ENCODE measurements around the gene PPP3CA. TPM values are rescaled to one million over a fixed set of nuclear protein-coding genes. Genes with fewer than 3 reads are reported as not detected.
"Not testable (repeated sequence)": the region's sequence is repeated elsewhere in the genome, so short reads cannot be mapped to it uniquely, and the experiment has no call there.

Gene PPP3CA
- total RNA-seq, 2 experiments from 2014 or later = 25.9 to 32.4 TPM

DNA sequence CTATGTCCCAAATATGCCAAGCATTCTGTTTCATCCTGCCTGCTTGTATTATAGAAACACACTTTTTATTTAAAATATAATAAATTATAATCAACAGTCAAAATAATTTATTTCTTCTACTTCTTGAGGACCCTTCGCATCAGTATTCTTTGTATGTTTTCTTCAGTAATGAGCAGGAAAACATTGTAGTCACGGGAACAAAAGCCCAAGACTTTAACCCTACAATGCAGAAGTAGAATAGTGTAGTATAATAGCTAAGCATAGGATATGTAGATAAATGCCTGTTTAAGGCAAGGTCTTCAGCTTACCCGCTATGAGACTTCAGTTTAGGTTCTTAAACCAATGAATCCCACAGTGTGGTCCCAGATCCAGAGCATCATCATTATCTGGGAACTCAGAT is 156.6 kb downstream of the PPP3CA start:
- ChIA-PET CTCF (no interaction called here), POLR2A (no interaction called here)

DNA sequence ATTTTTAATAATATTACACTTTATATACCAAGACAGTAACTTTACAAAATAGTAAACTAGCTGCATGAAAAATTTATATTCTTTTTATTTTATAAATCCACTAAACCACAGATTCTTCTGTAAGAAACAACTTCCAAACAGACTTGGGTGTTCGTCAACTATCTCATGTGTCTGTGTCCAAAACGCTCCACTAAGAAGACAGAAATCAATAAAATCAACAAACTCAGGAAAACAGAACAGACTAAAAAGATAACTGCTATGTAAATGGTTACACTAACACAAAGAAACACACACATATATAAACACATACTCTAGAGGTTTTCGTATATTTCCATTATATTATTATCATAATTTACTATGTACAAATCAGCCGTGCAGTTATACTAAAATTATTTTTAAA is 158.4 kb downstream of the PPP3CA start:
- POLR2A ChIA-PET = no interaction called here
- CTCF ChIA-PET = no interaction called here

DNA sequence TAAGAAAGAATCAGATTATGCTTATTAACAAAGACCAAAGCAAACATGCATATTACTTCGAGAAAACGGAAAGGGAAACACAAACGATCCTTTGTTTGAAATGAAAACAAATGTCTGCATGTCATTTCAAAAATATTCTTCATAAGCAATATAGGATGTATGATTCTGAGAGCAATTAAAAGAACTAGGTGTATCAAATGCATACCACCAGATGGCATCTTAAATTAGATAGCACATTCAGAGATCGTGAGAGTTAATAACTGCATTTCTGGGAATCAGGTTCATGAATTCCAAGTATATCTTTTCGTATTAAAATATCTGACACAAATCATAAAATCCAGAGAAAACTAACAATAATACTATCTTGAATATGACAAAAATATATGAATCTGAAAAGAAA is 159.5 kb downstream of the PPP3CA start:
- ChIA-PET CTCF (no interaction called here), POLR2A (no interaction called here)

DNA sequence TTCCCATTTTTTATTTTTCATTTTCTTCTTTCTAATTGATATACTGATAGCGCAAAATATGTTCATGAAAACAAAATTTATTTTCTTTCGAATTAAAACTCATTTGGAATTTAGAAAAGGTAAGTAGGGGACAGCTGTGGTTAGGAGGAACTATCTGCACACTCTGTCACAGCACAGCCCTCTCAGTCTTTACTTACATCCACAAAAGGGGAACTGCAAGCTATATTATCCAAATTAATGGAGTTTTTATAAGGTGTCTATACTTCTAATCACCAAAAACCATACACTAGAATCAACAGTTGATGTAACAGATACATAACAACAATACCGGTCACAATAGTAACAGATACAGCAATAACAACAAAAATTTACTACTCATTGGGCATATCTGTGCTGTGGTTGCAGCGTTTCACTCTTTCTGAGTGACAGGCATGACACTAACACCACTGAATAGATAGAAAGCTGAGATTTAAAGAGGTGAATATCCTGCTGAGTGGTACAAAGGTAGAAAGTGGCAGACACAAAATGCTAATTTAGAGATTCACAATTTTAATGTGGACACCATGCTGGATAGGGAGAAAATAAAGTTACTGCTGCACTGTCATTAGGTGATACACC is 160.7 kb downstream of the PPP3CA start:
- ChIA-PET CTCF (no interaction called here), POLR2A (no interaction called here)

DNA sequence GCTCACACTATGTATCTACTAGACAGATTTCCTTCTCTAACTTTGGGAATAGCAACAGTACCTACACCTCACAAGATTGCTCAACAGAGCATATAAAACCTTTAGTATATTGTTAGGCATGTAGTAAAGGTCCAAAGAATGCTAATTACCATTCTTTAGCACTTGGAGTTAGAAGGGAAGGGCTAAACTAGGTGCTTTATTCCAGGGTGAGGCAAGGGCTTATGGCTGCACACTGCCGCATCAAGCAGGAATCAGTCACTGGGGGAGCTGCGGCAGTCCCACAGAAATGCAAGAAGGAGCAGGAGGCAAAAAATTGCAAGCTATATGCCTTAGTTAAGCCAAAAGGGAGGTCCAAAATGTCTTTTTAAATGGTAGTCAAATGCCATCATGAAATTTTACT is 162.7 kb downstream of the PPP3CA start:
- ChIA-PET POLR2A (no interaction called here), CTCF (no interaction called here)

DNA sequence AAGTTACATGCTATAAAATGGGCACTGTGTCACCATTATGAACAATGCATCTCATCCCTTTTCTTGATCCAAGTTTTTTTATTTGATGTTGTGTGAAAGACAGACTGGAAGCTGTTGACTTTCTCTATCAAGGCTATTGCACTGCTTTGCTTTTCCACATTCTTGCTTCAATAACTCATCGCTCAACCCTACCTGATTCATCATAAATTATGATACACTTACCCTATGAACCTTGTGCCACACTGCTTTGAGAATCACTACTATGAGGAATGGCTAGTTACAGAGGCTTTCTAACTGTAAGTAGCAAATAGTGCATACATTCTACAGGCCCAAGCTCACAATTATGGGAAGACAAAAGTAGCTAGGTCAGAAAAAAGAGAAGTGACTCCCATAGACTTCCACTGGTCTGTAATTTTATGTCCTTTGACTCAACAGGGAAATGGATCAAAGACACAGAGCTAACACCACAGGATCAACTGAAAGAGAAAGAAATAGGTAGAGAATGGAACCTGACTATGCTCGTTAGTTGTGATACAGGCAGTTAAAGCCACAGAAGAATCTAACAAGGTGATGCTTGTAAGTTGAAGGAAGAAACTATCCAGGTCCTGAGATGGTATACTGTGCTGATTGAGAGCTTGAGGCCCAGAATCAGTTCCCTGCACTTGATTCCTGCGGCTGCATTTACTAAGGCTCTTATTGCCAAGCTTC is 163.5 kb downstream of the PPP3CA start:
- POLR2A ChIA-PET = no interaction called here
- CTCF ChIA-PET = interaction anchor here (1.5 kb wide), 1 partner anchor 17 kb away, joined by 3 read pairs; no protein-coding TSS in a partner anchor

DNA sequence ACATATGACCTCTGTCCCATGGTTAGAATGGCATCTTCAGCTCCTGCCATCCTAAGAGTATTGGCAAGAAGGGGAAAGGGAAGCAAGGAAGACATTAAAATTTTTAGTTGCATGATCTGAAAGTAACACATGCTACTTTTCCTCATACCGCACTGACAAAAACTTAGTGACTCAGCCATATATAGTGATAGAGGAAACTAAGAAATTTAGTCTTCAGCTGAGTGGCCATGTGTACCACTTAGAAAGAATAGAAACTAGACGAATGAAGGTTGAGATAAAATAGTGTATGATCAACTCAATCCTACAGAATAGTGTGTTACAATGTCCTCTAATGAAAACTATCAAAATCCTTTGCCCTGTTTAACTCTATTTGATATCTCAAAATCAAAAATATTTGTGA is 164.1 kb downstream of the PPP3CA start:
- CTCF ChIA-PET = interaction anchor here (1.5 kb wide), 1 partner anchor 16 kb away, joined by 3 read pairs; no protein-coding TSS in a partner anchor

DNA sequence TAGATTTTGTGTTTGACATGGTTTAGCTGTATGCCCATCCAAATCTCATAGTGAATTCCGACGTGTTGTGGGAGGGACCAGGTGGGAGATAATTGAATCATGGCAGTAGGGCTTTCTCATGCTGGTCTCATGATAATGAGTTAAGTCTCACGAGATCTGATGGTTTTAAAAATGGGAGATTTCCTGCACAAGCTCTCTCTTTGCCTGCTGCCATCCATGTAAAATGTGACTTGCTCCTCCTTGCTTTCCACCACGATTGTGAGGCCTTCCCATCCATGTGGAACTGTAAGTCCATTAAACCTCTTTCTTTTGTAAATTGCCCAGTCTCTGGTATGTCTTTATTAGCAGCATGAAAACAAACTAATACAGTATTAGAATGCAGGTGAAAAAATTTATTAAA is 164.6 kb downstream of the PPP3CA start:
- CTCF ChIA-PET = interaction anchor here (1.5 kb wide), 1 partner anchor 15 kb away, joined by 3 read pairs; no protein-coding TSS in a partner anchor
- POLR2A ChIA-PET = not testable (repeated sequence)

More for the DNA sequence above, 164.1 kb downstream of the PPP3CA start:
- POLR2A ChIA-PET = no interaction called here

DNA sequence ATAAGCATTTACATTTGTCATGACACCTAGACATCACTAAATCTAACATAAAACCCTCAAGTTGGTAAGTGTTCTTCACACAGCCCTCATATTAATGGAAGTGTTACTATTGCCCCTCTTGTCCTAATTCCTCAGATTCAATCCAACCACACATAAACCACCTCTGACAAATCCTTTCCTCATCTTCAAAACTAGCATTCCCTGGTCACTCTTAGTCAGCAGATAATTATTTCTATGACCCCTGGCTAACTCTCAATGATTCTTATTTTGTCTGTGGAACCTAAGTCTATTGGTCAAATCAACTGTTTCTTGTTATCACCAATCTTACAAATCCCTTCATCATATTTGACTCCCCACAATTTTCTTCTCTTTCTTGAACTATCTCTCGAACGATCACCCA is 168.6 kb downstream of the PPP3CA start:
- POLR2A ChIA-PET = no interaction called here
- CTCF ChIA-PET = no interaction called here

DNA sequence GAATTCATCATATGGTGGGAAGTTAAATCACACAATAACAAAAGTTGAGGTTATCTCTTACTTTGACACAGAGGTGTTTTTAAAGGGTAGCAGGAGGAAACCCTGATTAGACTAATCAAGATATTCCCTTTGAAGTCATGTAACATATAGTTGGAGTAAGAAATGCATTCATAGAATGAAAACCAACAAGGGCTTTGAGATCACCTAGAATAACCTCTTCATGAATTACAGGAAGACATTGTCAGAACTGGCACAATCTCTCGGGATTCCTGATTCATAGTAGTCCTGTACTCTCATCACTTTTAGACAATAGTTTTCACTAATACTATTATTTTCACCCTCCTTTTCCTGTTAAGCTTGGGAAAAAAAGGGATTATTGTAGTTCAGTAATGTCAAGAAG is 170.2 kb downstream of the PPP3CA start:
- POLR2A ChIA-PET = no interaction called here
- CTCF ChIA-PET = no interaction called here

DNA sequence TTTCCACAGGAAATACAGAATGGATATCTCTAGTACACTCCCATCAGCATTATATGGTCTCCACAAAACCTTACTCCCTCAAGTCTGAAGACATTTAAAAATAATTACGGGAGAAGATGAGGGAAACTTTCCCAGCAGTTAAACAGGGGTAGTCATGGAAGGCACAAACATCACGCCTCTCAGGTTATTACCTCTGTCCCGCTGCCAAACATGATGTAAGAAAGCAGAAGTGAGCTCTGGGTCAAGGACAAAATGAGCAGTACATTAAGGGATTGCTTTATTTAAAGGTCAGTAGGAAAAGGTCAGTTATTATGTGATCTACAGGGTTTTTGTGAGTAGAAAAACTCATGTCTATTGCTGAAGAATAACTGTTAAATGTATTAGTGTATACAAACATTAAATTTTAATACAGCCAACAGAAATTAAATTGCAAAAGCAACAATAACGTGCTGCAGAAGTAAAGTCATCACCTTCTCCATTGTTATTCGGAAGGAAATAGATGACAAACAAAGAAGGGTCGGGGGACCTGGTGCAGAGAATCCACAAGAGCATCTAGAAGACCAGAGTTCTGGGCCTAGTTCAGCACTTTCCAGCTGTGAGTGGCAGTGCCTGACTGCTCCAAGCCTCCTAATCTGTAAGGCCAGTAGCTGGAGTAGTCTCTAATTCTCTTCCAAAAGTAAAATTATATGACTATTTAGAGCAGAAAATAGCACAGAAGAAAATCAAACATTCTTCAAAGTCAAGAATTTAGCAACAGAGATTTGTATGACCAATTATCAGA is 171.2 kb downstream of the PPP3CA start:
- CTCF ChIA-PET = no interaction called here
- POLR2A ChIA-PET = no interaction called here

DNA sequence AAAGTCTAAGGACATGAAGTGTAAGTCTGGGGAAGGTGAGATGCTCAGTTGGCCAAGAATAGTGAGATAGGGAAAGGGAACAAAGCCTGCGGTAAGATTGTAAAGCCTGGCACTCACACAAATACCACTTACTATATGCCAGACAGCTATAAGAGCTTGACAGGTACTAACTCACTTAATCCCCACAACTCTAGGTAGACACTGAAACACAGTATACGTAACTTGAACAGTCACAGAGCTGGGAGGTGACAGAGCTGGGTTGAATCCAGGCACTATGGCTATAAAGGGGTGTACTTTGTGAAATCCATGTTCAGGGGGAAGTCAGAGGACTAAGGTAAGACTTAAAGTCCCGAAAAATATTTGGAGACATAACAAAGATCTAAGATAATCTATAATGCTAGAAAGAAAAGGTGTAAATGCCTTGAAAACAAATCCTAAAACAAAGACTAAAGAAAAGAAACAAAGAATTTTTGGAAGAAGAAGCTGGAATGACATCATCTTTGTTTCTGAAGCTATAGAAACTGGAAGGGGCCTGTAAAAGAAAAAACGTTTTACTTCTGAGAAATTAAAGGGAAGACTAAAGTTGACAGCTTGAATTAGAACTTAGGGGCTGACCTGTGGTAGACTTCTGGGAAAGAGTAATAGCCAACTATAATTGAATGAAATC is 172.5 kb downstream of the PPP3CA start:
- ChIA-PET POLR2A (no interaction called here), CTCF (no interaction called here)

DNA sequence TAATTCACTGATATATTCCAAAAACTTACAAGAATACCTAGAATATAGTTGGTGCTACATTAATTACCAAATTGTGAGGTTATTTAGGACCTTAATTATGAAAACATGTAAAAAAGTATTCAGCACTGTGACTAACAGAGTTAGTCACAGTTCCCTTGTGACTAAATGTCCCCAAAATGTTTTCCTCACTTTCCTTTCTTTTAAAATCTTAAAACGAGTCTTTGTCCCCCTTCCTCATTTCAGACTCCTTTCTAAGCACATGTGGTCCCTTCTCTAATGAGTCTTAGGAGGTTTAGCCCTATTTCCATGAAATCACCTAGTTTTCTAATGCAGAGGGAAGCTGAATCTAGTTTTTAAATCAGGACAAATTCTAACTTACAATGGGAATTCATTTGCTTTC is 175.0 kb downstream of the PPP3CA start:
- ChIA-PET POLR2A (no interaction called here), CTCF (no interaction called here)

DNA sequence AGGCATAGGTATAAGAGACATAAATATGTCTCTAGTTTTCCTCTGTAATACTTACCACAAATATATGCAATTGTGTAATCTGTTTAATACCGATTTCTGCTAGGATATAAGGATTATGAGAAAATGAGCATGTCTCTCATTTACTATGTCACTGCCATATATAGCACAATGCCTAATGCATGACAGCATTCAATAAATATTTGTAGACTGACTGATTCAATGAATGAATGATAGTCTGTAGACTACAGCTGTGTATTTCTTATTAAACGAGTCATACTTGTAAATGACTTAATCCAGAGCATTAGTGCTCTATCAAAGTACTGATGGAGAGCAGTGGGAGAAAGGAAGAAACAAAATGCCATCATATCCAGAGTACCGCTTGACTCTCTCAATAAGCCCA is 175.6 kb downstream of the PPP3CA start:
- POLR2A ChIA-PET = no interaction called here
- CTCF ChIA-PET = interaction anchor here (0.6 kb wide), 1 partner anchor 14 kb away, joined by 8 read pairs; no protein-coding TSS in a partner anchor

DNA sequence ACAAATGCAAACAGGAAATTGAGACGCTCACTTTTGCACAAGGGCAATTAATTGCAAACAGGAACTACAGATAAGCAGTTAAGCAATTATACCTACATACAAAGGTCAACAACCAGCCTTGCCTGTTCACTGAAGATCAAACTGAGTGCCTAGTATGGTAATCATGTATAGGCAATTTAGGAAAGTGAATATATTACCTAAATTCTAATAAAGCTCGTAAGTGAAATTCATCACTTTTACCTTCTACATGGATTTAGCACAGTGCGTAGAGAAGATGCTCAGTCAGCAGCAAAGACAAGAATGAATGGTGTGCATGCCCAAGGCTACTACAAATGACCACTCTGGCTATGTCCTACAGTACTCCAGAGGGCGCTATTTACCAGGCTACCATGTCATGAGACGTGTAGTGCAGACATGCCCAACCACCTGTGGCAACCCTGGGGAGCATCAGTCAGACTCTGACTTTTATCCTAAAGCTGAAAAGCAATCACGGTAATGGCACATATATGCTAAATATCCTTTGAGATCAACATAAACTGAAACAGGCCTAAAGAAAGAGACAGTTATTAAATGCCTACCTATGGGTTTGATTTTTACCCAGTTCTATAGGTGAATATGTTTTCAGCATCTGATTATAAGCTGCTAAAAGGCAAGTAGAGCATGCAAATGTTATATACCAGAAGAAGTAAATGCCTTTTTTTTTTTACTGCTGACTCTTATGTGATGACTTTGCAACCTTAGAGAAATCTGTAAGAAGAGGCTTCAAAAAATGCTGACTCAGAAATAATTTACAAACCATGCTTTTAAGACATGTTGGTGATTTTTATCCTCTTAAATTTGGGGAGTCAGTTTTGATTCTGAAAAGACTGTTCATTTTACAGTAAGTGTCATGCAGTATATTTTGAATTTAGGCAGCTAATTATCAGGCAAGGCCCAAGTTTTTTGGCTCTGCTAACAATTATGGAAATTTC is 178.0 kb downstream of the PPP3CA start:
- POLR2A ChIA-PET = interaction anchor here (0.5 kb wide), 1 partner anchor 158 kb away, joined by 3 read pairs; no protein-coding TSS in a partner anchor
- CTCF ChIA-PET = interaction anchor here (0.6 to 1.3 kb wide), 6 partner anchors 28 to 561 kb away, joined by 3 to 8 read pairs (median 3); partner anchors contain the start of gene PPP3CA

DNA sequence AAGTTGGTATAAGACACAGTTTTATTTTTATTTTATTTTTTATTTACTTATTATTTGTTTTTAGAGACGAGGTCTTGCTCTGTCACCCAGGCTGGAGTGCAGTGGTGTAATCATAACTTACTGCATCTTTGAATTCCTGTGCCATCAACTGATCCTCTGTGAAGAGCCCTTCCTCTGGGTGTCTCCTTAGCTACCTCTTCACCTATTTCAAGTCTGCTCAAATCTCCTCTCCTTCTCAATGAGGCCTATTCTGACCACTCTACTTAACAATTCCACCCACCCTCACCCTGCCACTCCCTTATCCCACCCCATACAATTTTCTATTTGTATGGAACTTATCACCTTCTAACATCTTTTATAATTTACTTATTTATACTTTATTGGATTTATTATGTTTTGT is 183.4 kb downstream of the PPP3CA start:
- POLR2A ChIA-PET = no interaction called here
- CTCF ChIA-PET = no interaction called here

DNA sequence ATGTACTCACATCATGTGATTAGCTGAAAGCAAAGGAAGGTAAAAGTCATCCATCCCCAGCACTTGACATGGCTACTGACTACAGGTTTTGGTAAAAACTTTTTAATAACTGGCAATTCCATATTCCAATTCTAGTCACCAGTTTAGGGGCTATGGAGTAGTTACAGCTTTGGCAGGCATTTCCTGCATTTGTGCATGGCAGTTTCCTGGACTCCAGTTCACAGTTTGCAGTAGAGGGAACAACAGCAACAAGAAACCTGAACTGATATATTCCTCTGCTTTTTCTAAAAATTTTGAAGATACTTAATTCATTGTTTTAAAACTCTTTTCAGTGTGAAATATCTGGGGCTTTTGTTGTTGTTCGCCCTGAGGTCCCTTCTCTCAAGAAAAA is 184.3 kb downstream of the PPP3CA start:
- ChIA-PET CTCF (no interaction called here), POLR2A (interaction anchor here (0.6 kb wide), 1 partner anchor 313 kb away, joined by 3 read pairs; no protein-coding TSS in a partner anchor)

DNA sequence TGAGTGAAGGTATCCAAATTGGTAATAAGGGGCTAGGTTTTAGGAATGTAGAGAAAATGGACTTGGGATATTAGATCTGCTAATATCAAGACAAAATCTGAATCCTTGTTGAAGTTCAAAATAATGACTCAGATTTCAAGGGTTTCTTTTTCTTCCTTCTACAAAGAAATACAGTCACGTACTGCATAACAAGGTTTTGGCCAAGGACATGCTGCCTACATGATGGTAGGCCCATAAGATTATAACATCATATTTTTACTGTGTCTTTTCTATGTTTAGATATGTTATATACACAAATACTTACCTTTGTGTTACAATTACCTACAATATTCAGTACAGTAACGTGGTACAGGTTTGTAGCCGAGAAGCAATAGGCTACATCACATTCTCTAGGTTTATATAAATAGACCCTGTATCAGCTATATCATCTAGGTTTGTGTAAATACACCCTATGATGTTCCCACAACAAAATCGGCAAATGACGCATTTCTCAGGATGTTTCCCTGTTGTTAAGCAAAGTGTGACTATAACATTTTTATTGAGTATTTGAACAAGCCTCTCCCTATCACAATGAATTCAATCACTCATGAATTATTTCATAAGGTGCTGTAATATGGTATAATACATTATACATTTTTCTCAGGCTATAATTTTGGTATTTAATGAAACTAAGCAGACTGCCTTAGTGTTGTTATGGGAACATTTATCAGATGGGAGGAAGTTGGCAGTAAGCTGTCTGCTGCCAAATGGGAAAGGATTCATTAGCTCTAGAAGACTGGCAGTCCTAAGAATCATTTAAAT is 186.3 kb downstream of the PPP3CA start:
- ChIA-PET POLR2A (no interaction called here), CTCF (no interaction called here)
